Caco-2 (cell line): ENCODE measurements around the gene KCNH4. TPM values are rescaled to one million over a fixed set of nuclear protein-coding genes. Genes with fewer than 3 reads are reported as not detected.

Experiments
- BruUV-seq: library from RNA; stranded (reverse); fragments of 400-500 nt; replicated peaks from 2 replicates; lab custom pipeline; 2021; lab: Mats Ljungman, UMichigan
- CTCF ChIA-PET: fragments of 300-600 bp; sonication (Branson Sonifier 250); formaldehyde crosslinking; loops from one replicate; lab custom pipeline; 2022; ENCODE audit warnings: antibody characterized with exemption; lab: Charles Lee
- POLR2A ChIA-PET: fragments of 300-600 bp; sonication (Branson Sonifier 250); formaldehyde crosslinking; loops from one replicate; lab custom pipeline; 2022; ENCODE audit warnings: antibody characterized with exemption; lab: Charles Lee
- DNase-seq, 2 experiments: peaks; one replicate each; pipeline versions ENCODE4 v3.0.0 to v3.0.0-alpha.2; 2020 to 2022
- H3K27me3 ChIP-seq: replicated peaks from 2 replicates; pipeline ENCODE4 v1.6.0; 2011; ENCODE audit warnings: low read length; ENCODE audit not compliant: control insufficient read depth, insufficient read depth
- H3K36me3 ChIP-seq: 2 replicates; pipeline ENCODE4 v1.5.1; 2011; ENCODE audit warnings: low read length; ENCODE audit not compliant: control insufficient read depth, insufficient read depth
- H3K4me1 ChIP-seq: fragments of 250-450 bp; sonication (Bioruptor Pico); 2 replicates; pipeline ENCODE4 v1.5.1; 2020; ENCODE audit warnings: mild to moderate bottlenecking
- H3K4me3 ChIP-seq: 2 replicates; pipeline ENCODE4 v1.5.1; 2011; ENCODE audit warnings: low read depth, mild to moderate bottlenecking, control low read depth, low read length
- H3K9me3 ChIP-seq: fragments of 250-450 bp; sonication (Bioruptor Pico); 2 replicates; pipeline ENCODE4 v1.5.1; 2020; ENCODE audit warnings: mild to moderate bottlenecking, moderate library complexity
- H3K27ac Mint-ChIP-seq: one replicate; pipeline ENCODE4 v1.8.0; 2022; ENCODE audit warnings: mixed read lengths; ENCODE audit not compliant: unreplicated experiment
- H3K27me3 Mint-ChIP-seq: one replicate; pipeline ENCODE4 v1.8.0; 2022; ENCODE audit warnings: mixed read lengths; ENCODE audit not compliant: insufficient read depth, unreplicated experiment
- H3K36me3 Mint-ChIP-seq: one replicate; pipeline ENCODE4 v1.8.0; 2022; ENCODE audit warnings: mild to moderate bottlenecking, mixed read lengths; ENCODE audit not compliant: insufficient read depth, unreplicated experiment
- H3K4me1 Mint-ChIP-seq: one replicate; pipeline ENCODE4 v1.8.0; 2022; ENCODE audit warnings: low read depth, mixed read lengths; ENCODE audit not compliant: unreplicated experiment
- H3K4me3 Mint-ChIP-seq: one replicate; pipeline ENCODE4 v1.8.0; 2022; ENCODE audit warnings: mild to moderate bottlenecking, moderate library complexity, mixed read lengths; ENCODE audit not compliant: unreplicated experiment
- H3K9me3 Mint-ChIP-seq: one replicate; pipeline ENCODE4 v1.8.0; 2022; ENCODE audit warnings: mixed read lengths; ENCODE audit not compliant: unreplicated experiment
- intact Hi-C: fragments of 100-400 bp; cut with micrococcal nuclease; formaldehyde crosslinking; loops from one replicate; pipeline ENCODE4 v1.10.0; 2022; ENCODE audit not compliant: unreplicated experiment
- total RNA-seq: library from RNA; stranded (reverse); gene quantifications from 2 replicates; pipeline ENCODE4 v1.2.3, GENCODE V29; 2022
- TF ChIP-seq, protein P1 (sequence below), 2 experiments: fragments of 200-600 bp in 1 of 2; IDR thresholded peaks; 1 replicate in 1 of 2; 2 replicates in 1 of 2; pipeline versions ENCODE4 v1.5.1 to v1.8.0; 2011 to 2022; ENCODE audit warnings: antibody characterized with exemption in 1 of 2, control low read depth in 1 of 2, inconsistent platforms in 1 of 2, low read depth in 1 of 2, low read length in 1 of 2, mild to moderate bottlenecking in 1 of 2, moderate library complexity in 1 of 2; ENCODE audit not compliant: insufficient read depth in 1 of 2, severe bottlenecking in 1 of 2, unreplicated experiment in 1 of 2

KCNH4 gene
- total RNA-seq, 1 experiment from 2014 or later = 0.07 TPM

DNA sequence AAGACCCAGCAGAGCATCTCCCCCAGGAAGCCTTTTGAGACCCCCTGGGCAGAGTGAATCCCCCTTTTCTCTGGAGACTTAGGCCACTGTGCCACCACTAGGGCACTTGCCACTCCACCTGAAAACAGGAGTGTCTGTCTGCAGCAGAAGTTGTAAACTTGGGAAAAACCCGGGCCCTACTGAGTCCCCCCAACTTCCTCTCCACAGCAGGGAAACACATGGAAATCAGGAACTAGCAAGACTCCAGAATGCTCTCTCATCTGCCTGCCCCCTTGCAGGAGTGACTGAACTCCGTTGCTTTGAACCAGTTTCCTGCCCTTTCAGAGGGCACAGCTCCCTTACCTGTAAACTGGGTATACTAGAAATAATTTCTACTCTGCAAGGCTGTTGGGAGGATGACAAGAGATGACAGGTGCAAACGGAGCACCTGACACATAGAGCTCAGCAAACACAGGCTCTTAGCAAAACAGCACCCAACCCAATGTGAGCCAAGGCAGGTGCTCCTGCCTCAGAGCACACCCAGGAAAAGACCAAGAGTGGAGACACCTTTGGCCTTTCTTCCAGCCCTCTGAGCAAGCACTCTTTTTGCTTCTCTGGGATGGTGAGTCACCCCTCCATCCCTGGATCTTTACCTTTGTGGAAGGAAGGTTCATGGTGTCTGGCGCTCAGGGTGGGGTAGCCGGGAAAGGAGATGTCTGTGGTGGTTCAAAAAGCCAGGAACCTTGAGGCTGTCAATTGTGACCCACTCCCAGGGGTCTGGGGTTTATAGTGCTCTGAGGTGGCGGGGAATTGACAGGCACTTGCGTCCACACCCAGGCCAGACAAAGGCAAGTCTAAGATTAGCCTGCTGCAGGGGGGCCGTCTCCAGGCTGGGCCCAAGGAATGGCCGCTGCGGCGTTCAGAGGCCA lies 4.0 kb upstream of the KCNH4 start, which contains the start of gene HCRT:
Gene HCRT, minus strand, starts transcription at position 740 of the 908 bp plus-strand sequence. Its CDS starts 87 bp downstream, at position 653.
- ChIA-PET CTCF (interaction anchor here (0.6 to 3.1 kb wide), 4 partner anchors 9 to 174 kb away, joined by 4 to 15 read pairs (median 8); partner anchors contain the start of gene GHDC), POLR2A (no interaction called here)
- H3K27me3 Mint-ChIP-seq = peaks cover 10% of the 10 kb centered on the region
- intact Hi-C loops = loop anchor here (5.0 kb wide), 1 partner anchor 63 kb away; the partner anchor contains the start of genes HSPB9 and KAT2A
- no peaks in the 10 kb centered on the region; the same call in 1 of the 2 replicates for H3K27me3 ChIP-seq
- no peaks in the 10 kb centered on the region for H3K36me3 ChIP-seq
- H3K4me3 ChIP-seq = peak within 1 kb of the TSS; percentile 61
- no peaks in the 10 kb centered on the region for H3K9me3 ChIP-seq
- H3K4me3 Mint-ChIP-seq = peak within 1 kb of the TSS; percentile 77
- no peaks in the 10 kb centered on the region for H3K9me3 Mint-ChIP-seq
- peaks cover 5% of the 10 kb centered on the region for H3K36me3 Mint-ChIP-seq
- peaks cover 20% of the 10 kb centered on the region for H3K4me1 ChIP-seq
- TF ChIP-seq, protein P1, sequence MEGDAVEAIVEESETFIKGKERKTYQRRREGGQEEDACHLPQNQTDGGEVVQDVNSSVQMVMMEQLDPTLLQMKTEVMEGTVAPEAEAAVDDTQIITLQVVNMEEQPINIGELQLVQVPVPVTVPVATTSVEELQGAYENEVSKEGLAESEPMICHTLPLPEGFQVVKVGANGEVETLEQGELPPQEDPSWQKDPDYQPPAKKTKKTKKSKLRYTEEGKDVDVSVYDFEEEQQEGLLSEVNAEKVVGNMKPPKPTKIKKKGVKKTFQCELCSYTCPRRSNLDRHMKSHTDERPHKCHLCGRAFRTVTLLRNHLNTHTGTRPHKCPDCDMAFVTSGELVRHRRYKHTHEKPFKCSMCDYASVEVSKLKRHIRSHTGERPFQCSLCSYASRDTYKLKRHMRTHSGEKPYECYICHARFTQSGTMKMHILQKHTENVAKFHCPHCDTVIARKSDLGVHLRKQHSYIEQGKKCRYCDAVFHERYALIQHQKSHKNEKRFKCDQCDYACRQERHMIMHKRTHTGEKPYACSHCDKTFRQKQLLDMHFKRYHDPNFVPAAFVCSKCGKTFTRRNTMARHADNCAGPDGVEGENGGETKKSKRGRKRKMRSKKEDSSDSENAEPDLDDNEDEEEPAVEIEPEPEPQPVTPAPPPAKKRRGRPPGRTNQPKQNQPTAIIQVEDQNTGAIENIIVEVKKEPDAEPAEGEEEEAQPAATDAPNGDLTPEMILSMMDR (IDR thresholded peaks at IDR 0.05; ENCODE audit: insufficient read depth in 1 of 2, low read depth in 1 of 2, low read length in 1 of 2, severe bottlenecking in 1 of 2, unreplicated experiment in 1 of 2) = no peak
- no peak for DNase-seq
- peak within 1 kb of the TSS; percentile 53 for H3K27ac Mint-ChIP-seq
- no TSS peak for BruUV-seq
- peaks cover 20% of the 10 kb centered on the region for H3K4me1 Mint-ChIP-seq

GRCh38 chr17:42183741-42184711 lies 3.1 kb upstream of the KCNH4 start:
- H3K27me3 Mint-ChIP-seq = peaks cover 10% of the 10 kb centered on the region
- TF ChIP-seq, protein P1 (IDR thresholded peaks at IDR 0.05; ENCODE audit: insufficient read depth in 1 of 2, low read depth in 1 of 2, low read length in 1 of 2, severe bottlenecking in 1 of 2, unreplicated experiment in 1 of 2) = peak; percentile 74 to 81
- Histone ChIP-seq H3K4me3 (peak overlapping the region; percentile 61), H3K9me3 (no peaks in the 10 kb centered on the region), H3K27me3 (no peaks in the 10 kb centered on the region; the same call in 1 of the 2 replicates), H3K36me3 (no peaks in the 10 kb centered on the region), H3K4me1 (peaks cover 20% of the 10 kb centered on the region)
- ChIA-PET CTCF (interaction anchor here (0.6 to 3.1 kb wide), 7 partner anchors 10 to 175 kb away, joined by 3 to 15 read pairs (median 5); partner anchors contain the start of gene GHDC), POLR2A (interaction anchor here (0.6 kb wide), 1 partner anchor 30 kb away, joined by 4 read pairs; no protein-coding TSS in a partner anchor)
- peaks cover 5% of the 10 kb centered on the region for H3K36me3 Mint-ChIP-seq
- H3K27ac Mint-ChIP-seq = peak overlapping the region; percentile 84
- intact Hi-C loops = loop anchor here (5.0 kb wide), 1 partner anchor 62 kb away; the partner anchor contains the start of genes HSPB9 and KAT2A
- peaks cover 20% of the 10 kb centered on the region for H3K4me1 Mint-ChIP-seq
- no TSS peak for BruUV-seq
- no peaks in the 10 kb centered on the region for H3K9me3 Mint-ChIP-seq
- peak overlapping the region; percentile 77 for H3K4me3 Mint-ChIP-seq
- peak; percentile 67 to 89 for DNase-seq
